Panc1 (cell line): ENCODE measurements around the gene RASSF4. TPM values are rescaled to one million over a fixed set of nuclear protein-coding genes. Genes with fewer than 3 reads are reported as not detected.
A peak's percentile ranks its signal among the peaks of the same experiment; 100 is the strongest.

ENCODE experiments used
- ATAC-seq: fragments of 200-7000 bp; cut with Tn5 transposase; 2 replicates; pipeline ENCODE4 v1.9.1; 2020; ENCODE audit warnings: mild to moderate bottlenecking, moderate library complexity
- BruUV-seq: library from RNA; stranded (reverse); fragments of 400-500 nt; replicated peaks from 2 replicates; lab custom pipeline; 2021; lab: Mats Ljungman, UMichigan
- CTCF ChIA-PET: fragments of 300-600 bp; sonication (Branson Sonifier 250); formaldehyde crosslinking; loops from one replicate; lab custom pipeline; 2022; ENCODE audit warnings: antibody characterized with exemption; lab: Charles Lee
- POLR2A ChIA-PET: fragments of 300-600 bp; sonication (Branson Sonifier 250); formaldehyde crosslinking; loops from one replicate; lab custom pipeline; 2022; ENCODE audit warnings: antibody characterized with exemption; lab: Charles Lee
- DNase-seq: peaks from one replicate; pipeline ENCODE4 v3.0.0-alpha.2; 2010; ENCODE audit warnings: low read depth, low spot score
- H3K27ac ChIP-seq: 2 replicates; pipeline ENCODE4 v1.5.1; 2011; ENCODE audit warnings: mild to moderate bottlenecking, low read length, inconsistent platforms
- H3K27me3 ChIP-seq: fragments of 200-500 bp; sonication (Bioruptor generic); 2 replicates; pipeline ENCODE4 v1.6.0; 2014; ENCODE audit warnings: low read length, inconsistent platforms; ENCODE audit not compliant: control insufficient read depth, insufficient read depth
- H3K36me3 ChIP-seq: fragments of 200-500 bp; sonication (Bioruptor generic); 2 replicates; pipeline ENCODE4 v1.5.1; 2014; ENCODE audit warnings: inconsistent platforms, mild to moderate bottlenecking, low read length, moderate library complexity; ENCODE audit not compliant: control insufficient read depth, insufficient read depth
- H3K4me1 ChIP-seq: 2 replicates; pipeline ENCODE4 v1.5.1; 2011; ENCODE audit warnings: inconsistent platforms, mild to moderate bottlenecking, low read length, moderate library complexity; ENCODE audit not compliant: control insufficient read depth, insufficient read depth
- H3K4me3 ChIP-seq, 2 experiments: 2 replicates each; pipeline ENCODE4 v1.5.1; 2011 to 2012; ENCODE audit warnings: low read depth in 2 of 2, low read length in 2 of 2, mild to moderate bottlenecking in 2 of 2, inconsistent platforms in 1 of 2, moderate library complexity in 1 of 2
- H3K9me3 ChIP-seq: fragments of 200-500 bp; sonication (Bioruptor generic); 2 replicates; pipeline ENCODE4 v1.5.1; 2014; ENCODE audit warnings: low read depth, mild to moderate bottlenecking, inconsistent platforms, low read length, moderate library complexity; ENCODE audit not compliant: control insufficient read depth, insufficient read depth
- CTCF ChIP-seq: fragments of 450-650 bp; IDR thresholded peaks from 2 replicates; pipeline ENCODE4 v1.5.1; 2017; ENCODE audit warnings: mild to moderate bottlenecking
- POLR2AphosphoS5 ChIP-seq: IDR thresholded peaks from 2 replicates; pipeline ENCODE4 v1.6.1; 2012; ENCODE audit warnings: mild to moderate bottlenecking, low read depth, low read length, moderate library complexity
- REST ChIP-seq, 2 experiments: IDR thresholded peaks; 2 replicates each; pipeline ENCODE4 v1.6.1; 2011 to 2012; ENCODE audit warnings: low read depth in 2 of 2, control low read depth in 1 of 2, low read length in 1 of 2, mild to moderate bottlenecking in 1 of 2, moderate library complexity in 1 of 2; ENCODE audit not compliant: insufficient read depth in 1 of 2
- SIN3A ChIP-seq: IDR thresholded peaks from 2 replicates; pipeline ENCODE4 v1.6.1; 2012; ENCODE audit warnings: low read depth, mild to moderate bottlenecking, low read length, moderate library complexity, borderline replicate concordance; ENCODE audit not compliant: insufficient read depth
- TCF7L2 ChIP-seq: IDR thresholded peaks from 2 replicates; pipeline ENCODE4 v1.6.1; 2011; ENCODE audit warnings: mild to moderate bottlenecking, low read depth, low read length, inconsistent platforms
- in situ Hi-C: cut with HindIII; loops from 2 replicates; pipeline ENCODE4 v1.10.0; 2016; ENCODE audit warnings: low sequenced_read_pairs, low pct_unique_long_range_greater_than_20kb
- intact Hi-C: fragments of 100-400 bp; cut with micrococcal nuclease; formaldehyde crosslinking; loops from one replicate; pipeline ENCODE4 v1.10.0; 2022; ENCODE audit not compliant: unreplicated experiment
- total RNA-seq: library from RNA; stranded (reverse); gene quantifications from one replicate; pipeline ENCODE4 v1.2.1, GENCODE V29; 2021; ENCODE audit not compliant: unreplicated experiment

The RASSF4 gene
- total RNA-seq, 1 experiment from 2014 or later: 13.9 TPM

GRCh38 chr10:44988957-44989585, 29.5 kb downstream of the RASSF4 start:
- no peaks in the 10 kb centered on the region for H3K27me3 ChIP-seq
- ChIA-PET POLR2A (no interaction called here), CTCF (no interaction called here)
- no peaks in the 10 kb centered on the region for H3K9me3 ChIP-seq
- 0 out of 2 replicates have a peak, but pooled peaks cover 5% of the 10 kb centered on the region for H3K4me1 ChIP-seq
- BruUV-seq: no TSS peak
- no peak for ATAC-seq
- no peaks in the 10 kb centered on the region for H3K36me3 ChIP-seq
- in situ Hi-C loops: no loop called here
- TF ChIP-seq TCF7L2: no peak
- no peak for DNase-seq
- H3K27ac ChIP-seq: no peak overlapping the region
- H3K4me3 ChIP-seq: no peak overlapping the region
- intact Hi-C loops: no loop called here

- in situ Hi-C loops: no loop called here
- POLR2A ChIA-PET: no interaction called here
- TF ChIP-seq REST (IDR thresholded peaks at IDR 0.05; ENCODE audit: insufficient read depth in 1 of 2, low read depth in 2 of 2, low read length in 1 of 2) (no peak), TCF7L2 (no peak), POLR2AphosphoS5 (no peak), SIN3A (no peak), CTCF (no peak)
- no TSS peak for BruUV-seq
- H3K4me3 ChIP-seq: no peak overlapping the region
- no peaks in the 10 kb centered on the region for H3K9me3 ChIP-seq
- H3K27ac ChIP-seq: 0 out of 2 replicates have a peak overlapping the region, but pooled peaks have one; percentile 1
- no peaks in the 10 kb centered on the region for H3K27me3 ChIP-seq
- intact Hi-C loops: no loop called here
- DNase-seq (no peak), ATAC-seq (no peak)
- H3K4me1 ChIP-seq: 0 out of 2 replicates have a peak, but pooled peaks cover 5% of the 10 kb centered on the region
- CTCF ChIA-PET: no interaction called here
- no peaks in the 10 kb centered on the region for H3K36me3 ChIP-seq
These were observed 30.1 kb downstream of the RASSF4 start for GRCh38 chr10:44989597-44990301.

GRCh38 chr10:44990302-44990655, 30.7 kb downstream of the RASSF4 start:
- TF ChIP-seq SIN3A: no peak
- no peak for TF ChIP-seq REST (IDR thresholded peaks at IDR 0.05; ENCODE audit: insufficient read depth in 1 of 2, low read depth in 2 of 2, low read length in 1 of 2)
- no peak; the same call in 1 of the 2 replicates for TF ChIP-seq CTCF
- no peak for TF ChIP-seq TCF7L2
- TF ChIP-seq POLR2AphosphoS5: no peak
- Histone ChIP-seq H3K9me3 (no peaks in the 10 kb centered on the region), H3K27ac (0 out of 2 replicates have a peak overlapping the region, but pooled peaks have one; percentile 1), H3K4me1 (0 out of 2 replicates have a peak, but pooled peaks cover 5% of the 10 kb centered on the region), H3K36me3 (no peaks in the 10 kb centered on the region), H3K4me3 (no peak overlapping the region), H3K27me3 (no peaks in the 10 kb centered on the region)
- ATAC-seq (peak; percentile 59; the same call in 1 of the 2 replicates), DNase-seq (no peak)
- no TSS peak for BruUV-seq
- ChIA-PET CTCF (no interaction called here), POLR2A (no interaction called here)
- in situ Hi-C loops: no loop called here
- intact Hi-C loops: no loop called here
